ENCODE measurements around the gene ANKRD9.

The ANKRD9 gene

GRCh38 chr14:102479107-102479506 lies 30.5 kb downstream of the ANKRD9 start:
- no peak for DNase-seq (ENCODE audit: low read depth in 2 of 3, low spot score in 2 of 3)

GRCh38 chr14:102474934-102475333 lies 34.6 kb downstream of the ANKRD9 start:
- no peak for DNase-seq (ENCODE audit: low read depth in 2 of 3, low spot score in 2 of 3)

- no peak for DNase-seq (ENCODE audit: low read depth in 2 of 3, low spot score in 2 of 3)
Observed at GRCh38 chr14:102473559-102473958, 36.0 kb downstream of the ANKRD9 start.

GRCh38 chr14:102472791-102473150 lies 36.8 kb downstream of the ANKRD9 start:
- DNase-seq (ENCODE audit: low read depth in 2 of 3, low spot score in 2 of 3) = no peak

- DNase-seq (ENCODE audit: low read depth in 2 of 3, low spot score in 2 of 3) = no peak
Observed at GRCh38 chr14:102471921-102472790, 37.4 kb downstream of the ANKRD9 start.

- no peak for DNase-seq (ENCODE audit: low read depth in 2 of 3, low spot score in 2 of 3)
Observed at GRCh38 chr14:102469261-102469660, 40.3 kb downstream of the ANKRD9 start.

GRCh38 chr14:102464846-102465341 lies 44.7 kb downstream of the ANKRD9 start:
- DNase-seq (ENCODE audit: low read depth in 2 of 3, low spot score in 2 of 3) = no peak

- no peak for DNase-seq (ENCODE audit: low read depth in 2 of 3, low spot score in 2 of 3)
Observed at GRCh38 chr14:102464006-102464405, 45.6 kb downstream of the ANKRD9 start.

- DNase-seq (ENCODE audit: low read depth in 2 of 3, low spot score in 2 of 3) = no peak
Observed at GRCh38 chr14:102462391-102462790, 47.2 kb downstream of the ANKRD9 start.

GRCh38 chr14:102461490-102462338 lies 47.9 kb downstream of the ANKRD9 start:
- DNase-seq (ENCODE audit: low read depth in 2 of 3, low spot score in 2 of 3) = no peak

- DNase-seq (ENCODE audit: low read depth in 2 of 3, low spot score in 2 of 3) = no peak
Observed at GRCh38 chr14:102457509-102457908, 52.1 kb downstream of the ANKRD9 start.

- no peak for DNase-seq (ENCODE audit: low read depth in 2 of 3, low spot score in 2 of 3)
Observed at GRCh38 chr14:102454711-102455110, 54.9 kb downstream of the ANKRD9 start.

- no peak for DNase-seq (ENCODE audit: low read depth in 2 of 3, low spot score in 2 of 3)
Observed at GRCh38 chr14:102452302-102452701, 57.3 kb downstream of the ANKRD9 start.

All from activated CD8-positive, alpha-beta memory T cell treated with anti-CD3 and anti-CD28 coated beads for 48 hours (primary cell).